Frontal cortex (tissue), 4 donors: ENCODE results near the gene RYR2. TPM values are rescaled to one million over a fixed set of nuclear protein-coding genes. Genes with fewer than 3 reads are reported as not detected.
"Not testable (repeated sequence)": the region's sequence is repeated elsewhere in the genome, so short reads cannot be mapped to it uniquely, and the experiment has no call there.

Experiments used
- DNase-seq, 2 donors: peaks; one replicate each; pipeline ENCODE4 v3.0.0; 2012; ENCODE audit warnings: low spot score in 2 of 2
- FAIRE-seq: peaks from 2 replicates; lab custom pipeline; 2012; peaks lifted over from hg19 to GRCh38; lab: Jason Lieb, UNC
- total RNA-seq: library from RNA; depleted of rRNA; stranded (reverse); fragments of >200 nt; gene quantifications from one replicate; pipeline ENCODE4 v1.2.3, GENCODE V29; 2014
- donor health status: control.
- donor health status: control.
- donor health status: control.

Gene RYR2
- total RNA-seq, 1 donor from 2014 or later: 29.8 TPM

- DNase-seq: no peak
- no peak for FAIRE-seq
Observed at GRCh38 chr1:237574536-237574935, 532.6 kb downstream of the RYR2 start.

GRCh38 chr1:237578540-237578939 is 536.6 kb downstream of the RYR2 start:
- DNase-seq (no peak), FAIRE-seq (no peak)

DNA sequence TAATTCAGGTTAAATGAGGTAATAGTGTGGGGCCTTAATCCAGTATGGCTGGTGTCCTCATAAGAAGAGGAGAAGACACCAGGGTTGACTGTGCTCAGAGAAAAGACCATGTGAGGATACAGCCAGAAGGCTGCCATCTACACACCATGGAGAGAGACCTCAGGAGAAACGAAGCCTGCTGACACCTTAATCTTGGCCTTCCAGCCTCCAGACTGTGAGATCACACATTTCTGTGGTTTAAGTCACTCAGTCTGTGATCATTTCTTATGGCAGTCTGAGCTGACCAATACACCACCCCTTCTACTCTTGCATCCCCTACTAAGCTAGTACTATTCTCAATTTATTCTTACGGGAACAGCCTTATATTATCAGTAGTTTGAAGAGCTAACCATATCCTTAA is 538.7 kb downstream of the RYR2 start:
- FAIRE-seq (no peak), DNase-seq (no peak)

GRCh38 chr1:237583270-237583669 is 541.3 kb downstream of the RYR2 start:
- no peak for DNase-seq
- no peak for FAIRE-seq

DNA sequence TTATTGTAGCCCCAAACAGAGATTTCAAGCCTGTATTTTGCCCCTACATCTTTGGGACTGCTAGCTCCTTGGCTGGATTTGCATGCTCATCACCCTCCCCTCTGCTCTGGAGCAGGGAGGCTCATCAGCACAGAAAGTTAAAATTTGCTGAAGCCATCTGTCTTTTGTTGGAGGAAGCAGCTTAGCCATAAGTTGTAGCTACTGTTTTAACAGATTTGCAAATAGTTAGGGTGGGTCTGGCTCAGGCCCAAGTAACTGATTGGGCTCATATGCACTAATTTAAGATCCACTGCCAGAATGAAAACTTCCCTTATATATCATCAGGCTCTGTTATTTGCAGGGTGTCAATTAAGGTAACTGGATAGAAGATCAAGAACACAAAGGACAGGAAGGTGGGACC is 541.8 kb downstream of the RYR2 start:
- DNase-seq (no peak), FAIRE-seq (no peak)

GRCh38 chr1:237590386-237590785 is 548.4 kb downstream of the RYR2 start:
- FAIRE-seq (no peak), DNase-seq (no peak)

- FAIRE-seq (no peak), DNase-seq (no peak)
Observed at GRCh38 chr1:237591353-237591752, 549.4 kb downstream of the RYR2 start.

GRCh38 chr1:237603036-237603568 is 561.1 kb downstream of the RYR2 start:
- DNase-seq, FAIRE-seq: not testable (repeated sequence)

DNA sequence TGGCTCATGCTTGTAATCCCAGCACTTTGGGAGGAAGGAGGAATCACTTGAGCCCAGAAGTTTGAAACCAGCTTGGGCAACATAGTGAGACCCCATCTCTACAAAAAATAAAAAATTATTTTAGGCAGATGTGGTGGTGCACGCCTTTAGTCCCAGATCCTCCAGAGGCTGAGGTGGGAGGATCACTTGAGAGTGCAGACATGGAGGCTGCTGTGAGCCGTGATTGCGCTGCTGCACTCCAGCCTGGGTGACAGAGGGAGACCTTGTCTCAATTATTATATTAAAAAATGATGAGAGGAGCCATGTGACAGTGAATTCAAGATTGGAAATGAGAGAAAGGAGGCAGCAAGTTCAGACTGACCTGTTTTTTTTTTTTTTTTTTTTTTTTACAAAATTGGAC is 566.4 kb downstream of the RYR2 start:
- DNase-seq (no peak), FAIRE-seq (no peak)

GRCh38 chr1:237610157-237610556 is 568.2 kb downstream of the RYR2 start:
- DNase-seq (no peak), FAIRE-seq (no peak)

- FAIRE-seq (no peak), DNase-seq (no peak)
Observed at GRCh38 chr1:237613984-237614383, 572.0 kb downstream of the RYR2 start.

DNA sequence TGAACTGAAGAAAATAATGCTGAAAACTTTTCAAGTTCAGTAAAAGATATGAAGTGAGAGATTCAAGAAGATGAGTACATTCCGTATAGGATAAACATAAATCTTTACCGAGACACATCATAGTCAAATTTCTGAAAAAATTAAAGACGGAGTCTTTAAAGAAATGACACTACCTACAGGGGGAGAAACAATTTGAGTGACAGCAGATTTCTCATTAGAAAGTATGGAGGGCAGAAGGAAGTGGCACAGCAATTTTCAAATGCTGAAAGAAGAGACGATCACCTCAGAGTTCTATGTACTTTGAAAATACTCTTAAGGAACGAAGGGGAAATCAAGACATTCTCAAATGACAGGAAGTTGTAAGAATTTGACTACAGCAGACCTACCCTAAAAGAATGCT is 577.6 kb downstream of the RYR2 start:
- DNase-seq (no peak), FAIRE-seq (no peak)

DNA sequence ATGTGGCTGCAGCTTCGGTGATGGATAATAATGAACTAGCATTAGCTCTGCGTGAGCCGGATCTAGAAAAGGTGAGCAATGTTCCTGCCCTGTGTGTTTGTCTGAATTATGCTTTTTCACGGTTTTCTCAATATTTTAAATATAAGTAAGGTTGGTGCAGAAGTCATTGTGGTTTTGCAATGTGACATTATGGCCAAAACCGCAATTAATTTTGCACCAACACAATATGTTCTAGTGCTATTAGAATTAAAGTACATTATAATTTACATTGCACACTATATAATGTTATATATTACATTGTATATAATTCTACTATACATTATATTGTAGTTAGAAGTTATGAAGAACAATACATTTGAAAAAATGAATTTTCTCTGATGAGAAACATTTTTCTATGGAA is 592.9 kb downstream of the RYR2 start:
- DNase-seq (no peak), FAIRE-seq (no peak)

- FAIRE-seq: peak; percentile 10
- DNase-seq: no peak
Observed at GRCh38 chr1:237638555-237638954, 596.6 kb downstream of the RYR2 start.

- no peak for DNase-seq
- FAIRE-seq: no peak
Observed at GRCh38 chr1:237640011-237640671, 598.2 kb downstream of the RYR2 start.

GRCh38 chr1:237640966-237641365 is 599.0 kb downstream of the RYR2 start:
- DNase-seq: no peak
- no peak for FAIRE-seq

- DNase-seq: no peak
- FAIRE-seq: no peak
Observed at GRCh38 chr1:237650809-237651208, 608.8 kb downstream of the RYR2 start.

DNA sequence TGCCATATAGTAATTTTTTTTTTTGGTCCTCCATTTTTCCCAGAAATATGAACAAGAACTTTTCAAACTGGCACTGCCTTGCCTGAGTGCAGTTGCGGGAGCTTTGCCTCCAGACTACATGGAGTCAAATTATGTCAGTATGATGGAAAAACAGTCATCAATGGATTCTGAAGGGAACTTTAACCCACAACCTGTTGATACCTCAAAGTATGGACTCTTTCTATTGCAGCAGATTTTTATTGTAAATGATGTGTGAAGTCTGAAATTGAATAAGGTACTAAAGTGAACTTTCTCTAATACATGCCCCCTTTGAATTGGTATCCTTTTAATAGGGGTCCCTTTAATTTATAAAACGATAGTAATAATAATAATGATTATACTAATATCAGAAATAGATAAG is 613.8 kb downstream of the RYR2 start:
- FAIRE-seq (no peak), DNase-seq (no peak)

GRCh38 chr1:237664348-237664747 is 622.4 kb downstream of the RYR2 start:
- FAIRE-seq (no peak), DNase-seq (no peak)

GRCh38 chr1:237670302-237670701 is 628.3 kb downstream of the RYR2 start:
- FAIRE-seq: no peak
- DNase-seq: peak in 1 of 2 donors; percentile 7

- DNase-seq (peak in 1 of 2 donors; percentile 8), FAIRE-seq (no peak)
Observed at GRCh38 chr1:237671262-237671661, 629.3 kb downstream of the RYR2 start.

DNA sequence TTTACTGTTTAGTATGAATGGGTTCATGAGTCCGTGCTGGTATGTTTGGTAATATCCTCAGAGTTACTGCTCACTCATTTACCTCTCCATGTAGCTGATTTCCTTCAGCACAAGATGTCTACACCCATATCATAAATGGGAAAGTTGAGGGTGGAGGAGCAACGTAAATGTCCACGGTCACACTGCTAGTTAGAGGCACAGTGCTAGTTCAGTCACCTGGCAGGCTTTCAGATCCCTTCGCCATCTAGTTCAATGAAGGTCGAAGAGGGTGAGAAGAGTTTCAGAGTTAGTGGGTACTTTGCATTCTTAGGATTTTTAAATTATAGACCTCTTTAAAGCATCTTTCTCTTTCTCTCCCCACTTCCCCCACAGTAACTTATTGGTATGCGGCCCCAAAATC is 630.0 kb downstream of the RYR2 start:
- DNase-seq (no peak), FAIRE-seq (no peak)
